ENCODE results near the gene IP6K3. TPM values are rescaled to one million over a fixed set of nuclear protein-coding genes. Genes with fewer than 3 reads are reported as not detected.

The IP6K3 gene
- total RNA-seq, 1 donor from 2014 or later, result 0.75 TPM

GRCh38 chr6:33708516-33709204, 38.0 kb downstream of the IP6K3 start:
- TF ChIP-seq CTCF (conservative IDR thresholded peaks at IDR 0.05), result no peak
- no peaks in the 10 kb centered on the region for H3K9me3 Mint-ChIP-seq
- no peak overlapping the region for H3K27ac Mint-ChIP-seq
- peak overlapping the region; percentile 2 for H3K4me3 Mint-ChIP-seq
- peaks cover 33% of the 10 kb centered on the region for H3K4me1 Mint-ChIP-seq (ENCODE audit: unreplicated experiment)
- H3K27me3 Mint-ChIP-seq, result no peaks in the 10 kb centered on the region
- peaks cover 24% of the 10 kb centered on the region for H3K36me3 Mint-ChIP-seq
- DNase-seq (ENCODE audit: extremely low spot score, unreplicated experiment), result no peak

GRCh38 chr6:33707771-33708170, 38.9 kb downstream of the IP6K3 start:
- TF ChIP-seq CTCF (conservative IDR thresholded peaks at IDR 0.05), result no peak
- H3K36me3 Mint-ChIP-seq, result peaks cover 27% of the 10 kb centered on the region
- H3K9me3 Mint-ChIP-seq, result no peaks in the 10 kb centered on the region
- no peaks in the 10 kb centered on the region for H3K27me3 Mint-ChIP-seq
- no peak overlapping the region for H3K27ac Mint-ChIP-seq
- DNase-seq (ENCODE audit: extremely low spot score, unreplicated experiment), result no peak
- H3K4me3 Mint-ChIP-seq, result no peak overlapping the region
- peaks cover 38% of the 10 kb centered on the region for H3K4me1 Mint-ChIP-seq (ENCODE audit: unreplicated experiment)

- no peak for TF ChIP-seq CTCF (conservative IDR thresholded peaks at IDR 0.05)
- Mint-ChIP-seq H3K27me3 (no peaks in the 10 kb centered on the region), H3K4me1 (ENCODE audit: unreplicated experiment) (peaks cover 39% of the 10 kb centered on the region), H3K36me3 (peaks cover 27% of the 10 kb centered on the region), H3K27ac (peak overlapping the region; percentile 10), H3K9me3 (no peaks in the 10 kb centered on the region), H3K4me3 (no peak overlapping the region)
- no peak for DNase-seq (ENCODE audit: extremely low spot score, unreplicated experiment)
Observed at GRCh38 chr6:33705955-33706725, 40.6 kb downstream of the IP6K3 start.

- Mint-ChIP-seq H3K4me1 (ENCODE audit: unreplicated experiment) (peaks cover 34% of the 10 kb centered on the region), H3K4me3 (no peak overlapping the region), H3K27me3 (no peaks in the 10 kb centered on the region), H3K27ac (peak overlapping the region; percentile 97), H3K36me3 (peaks cover 24% of the 10 kb centered on the region), H3K9me3 (no peaks in the 10 kb centered on the region)
- no peak for DNase-seq (ENCODE audit: extremely low spot score, unreplicated experiment)
- TF ChIP-seq CTCF (conservative IDR thresholded peaks at IDR 0.05), result no peak
Observed at GRCh38 chr6:33705268-33705885, 41.3 kb downstream of the IP6K3 start.

- DNase-seq (ENCODE audit: extremely low spot score, unreplicated experiment), result no peak
- Mint-ChIP-seq H3K4me3 (peak overlapping the region; percentile 48), H3K4me1 (ENCODE audit: unreplicated experiment) (peaks cover 35% of the 10 kb centered on the region), H3K36me3 (peaks cover 16% of the 10 kb centered on the region), H3K9me3 (no peaks in the 10 kb centered on the region), H3K27me3 (no peaks in the 10 kb centered on the region), H3K27ac (peak overlapping the region; percentile 97)
- TF ChIP-seq CTCF (conservative IDR thresholded peaks at IDR 0.05), result no peak
Observed at GRCh38 chr6:33704215-33705066, 42.3 kb downstream of the IP6K3 start.
